Right atrium auricular region (tissue), 2 donors: ENCODE results near the gene FLNA. TPM values are rescaled to one million over a fixed set of nuclear protein-coding genes. Genes with fewer than 3 reads are reported as not detected.

Experiments
- DNase-seq: peaks from one replicate; pipeline ENCODE4 v3.0.0-alpha.2; 2019; ENCODE audit warnings: low spot score
- H3K27ac ChIP-seq, 2 donors: fragments of 200-600 bp; sonication (generic); 1 replicate in 1 of 2; 2 replicates in 1 of 2; pipeline ENCODE4 v1.5.1; 2016 to 2019
- H3K27me3 ChIP-seq, 2 donors: fragments of 200-600 bp; sonication (generic); one replicate each; pipeline versions ENCODE4 v1.5.1 to v1.6.0; 2017 to 2019
- H3K36me3 ChIP-seq: fragments of 200-600 bp; sonication (generic); one replicate; pipeline ENCODE4 v1.5.1; 2016
- H3K4me1 ChIP-seq, 2 donors: fragments of 200-600 bp; sonication (generic); one replicate each; pipeline versions ENCODE4 v1.5.1 to v1.6.0; 2017 to 2019
- H3K4me3 ChIP-seq, 2 donors: fragments of 200-600 bp; sonication (generic); 1 replicate in 1 of 2; 2 replicates in 1 of 2; pipeline ENCODE4 v1.5.1; 2017 to 2019; ENCODE audit warnings: mild to moderate bottlenecking in 1 of 2, moderate library complexity in 1 of 2
- H3K9me3 ChIP-seq, 2 donors: fragments of 200-600 bp; sonication (generic); one replicate each; pipeline ENCODE4 v1.5.1; 2019
- total RNA-seq, 2 donors: library from RNA; depleted of rRNA; stranded (reverse); fragments of >200 nt; gene quantifications; one replicate each; pipeline ENCODE4 v1.1.0, GENCODE V29; 2016
- TF ChIP-seq, protein P1 (sequence below), 2 donors: fragments of 200-600 bp; sonication (generic); IDR thresholded peaks; one replicate each; pipeline ENCODE4 v1.5.1; 2019; ENCODE audit warnings: antibody characterized with exemption in 2 of 2

Gene FLNA
- total RNA-seq, 2 donors from 2014 or later: 263 to 419 TPM

DNA sequence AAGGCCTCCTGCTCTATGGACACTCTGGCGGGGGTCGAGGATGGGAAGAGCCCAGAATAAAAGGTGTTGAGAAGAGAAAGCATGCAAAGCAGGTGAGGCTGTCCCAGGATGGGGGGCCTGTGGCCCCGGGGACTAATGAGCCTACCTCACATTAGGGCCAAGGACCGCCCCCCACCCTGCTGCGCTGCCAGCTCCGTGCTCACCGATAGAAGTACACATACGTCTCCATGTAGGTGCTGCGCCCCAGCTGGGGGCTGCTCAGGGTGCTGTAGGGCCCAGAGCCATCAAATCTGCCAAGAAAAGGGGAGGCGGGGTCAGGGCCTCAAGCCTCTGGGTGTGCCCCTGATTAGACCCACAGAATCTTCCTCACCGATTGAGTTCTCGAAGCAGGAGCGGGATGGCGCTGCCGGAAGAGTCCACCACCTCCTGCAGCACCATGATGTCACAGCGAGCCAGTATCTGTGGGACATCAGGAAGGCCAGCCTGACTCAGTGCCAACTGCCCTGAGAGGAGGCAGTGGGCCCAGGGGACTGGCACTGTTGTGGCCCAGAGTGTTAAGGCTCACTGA lies 30.3 kb upstream of the FLNA start:
- TF ChIP-seq, protein P1, sequence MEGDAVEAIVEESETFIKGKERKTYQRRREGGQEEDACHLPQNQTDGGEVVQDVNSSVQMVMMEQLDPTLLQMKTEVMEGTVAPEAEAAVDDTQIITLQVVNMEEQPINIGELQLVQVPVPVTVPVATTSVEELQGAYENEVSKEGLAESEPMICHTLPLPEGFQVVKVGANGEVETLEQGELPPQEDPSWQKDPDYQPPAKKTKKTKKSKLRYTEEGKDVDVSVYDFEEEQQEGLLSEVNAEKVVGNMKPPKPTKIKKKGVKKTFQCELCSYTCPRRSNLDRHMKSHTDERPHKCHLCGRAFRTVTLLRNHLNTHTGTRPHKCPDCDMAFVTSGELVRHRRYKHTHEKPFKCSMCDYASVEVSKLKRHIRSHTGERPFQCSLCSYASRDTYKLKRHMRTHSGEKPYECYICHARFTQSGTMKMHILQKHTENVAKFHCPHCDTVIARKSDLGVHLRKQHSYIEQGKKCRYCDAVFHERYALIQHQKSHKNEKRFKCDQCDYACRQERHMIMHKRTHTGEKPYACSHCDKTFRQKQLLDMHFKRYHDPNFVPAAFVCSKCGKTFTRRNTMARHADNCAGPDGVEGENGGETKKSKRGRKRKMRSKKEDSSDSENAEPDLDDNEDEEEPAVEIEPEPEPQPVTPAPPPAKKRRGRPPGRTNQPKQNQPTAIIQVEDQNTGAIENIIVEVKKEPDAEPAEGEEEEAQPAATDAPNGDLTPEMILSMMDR (IDR thresholded peaks at IDR 0.05): no peak
- Histone ChIP-seq H3K4me3 (no peak overlapping the region), H3K27ac (no peak overlapping the region), H3K36me3 (peaks cover 19% of the 10 kb centered on the region), H3K27me3 (no peaks in the 10 kb centered on the region), H3K4me1 (peaks cover 0 to 12% of the 10 kb centered on the region in 2 donors), H3K9me3 (no peaks in the 10 kb centered on the region)
- DNase-seq: no peak

DNA sequence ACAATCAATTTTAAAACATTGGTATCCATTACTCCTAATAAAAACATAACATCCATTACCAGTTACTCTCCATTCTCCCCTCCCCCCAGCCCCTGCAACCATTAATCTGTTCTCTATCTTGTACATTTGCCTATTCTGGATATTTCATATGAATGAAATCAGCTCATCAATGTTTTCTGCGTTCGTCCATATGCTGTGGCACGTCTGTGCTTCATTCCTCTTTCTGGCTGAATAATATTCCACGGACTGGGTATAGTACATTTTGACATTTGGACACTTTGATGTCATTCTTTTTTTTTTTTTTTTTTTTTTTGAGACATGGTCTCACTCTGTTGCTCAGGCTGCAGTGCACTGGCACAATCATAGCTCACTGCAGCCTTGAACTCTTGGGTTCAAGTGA lies 29.4 kb upstream of the FLNA start:
- Histone ChIP-seq H3K27me3 (no peaks in the 10 kb centered on the region), H3K27ac (no peak overlapping the region), H3K9me3 (no peaks in the 10 kb centered on the region), H3K4me3 (no peak overlapping the region), H3K36me3 (peaks cover 27% of the 10 kb centered on the region), H3K4me1 (peaks cover 0 to 14% of the 10 kb centered on the region in 2 donors)
- TF ChIP-seq, protein P1 (IDR thresholded peaks at IDR 0.05): no peak
- DNase-seq: no peak

DNA sequence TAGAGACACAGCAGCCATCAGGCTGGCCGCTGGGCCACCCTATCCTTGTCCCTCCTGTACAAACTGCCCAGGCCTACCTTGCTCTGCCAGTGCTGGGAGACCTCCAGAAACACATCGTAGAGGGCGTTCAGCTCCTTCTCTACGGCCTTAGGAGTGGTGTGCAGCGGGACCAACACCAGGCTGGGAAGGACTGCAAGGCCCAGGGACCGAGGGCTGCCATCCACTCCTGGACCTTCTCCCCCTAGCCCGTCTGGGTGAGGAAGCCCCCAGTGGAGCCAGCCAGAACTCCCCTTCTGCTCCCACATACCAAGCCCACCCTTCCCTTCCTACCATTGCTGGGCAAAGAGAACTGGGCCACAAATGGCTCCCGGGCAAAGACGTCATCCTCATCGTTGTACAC lies 28.8 kb upstream of the FLNA start:
- Histone ChIP-seq H3K27me3 (no peaks in the 10 kb centered on the region), H3K4me3 (no peak overlapping the region), H3K9me3 (no peaks in the 10 kb centered on the region), H3K27ac (no peak overlapping the region), H3K4me1 (peaks cover 0 to 14% of the 10 kb centered on the region in 2 donors), H3K36me3 (peaks cover 27% of the 10 kb centered on the region)
- TF ChIP-seq, protein P1 (IDR thresholded peaks at IDR 0.05): no peak
- DNase-seq: no peak

DNA sequence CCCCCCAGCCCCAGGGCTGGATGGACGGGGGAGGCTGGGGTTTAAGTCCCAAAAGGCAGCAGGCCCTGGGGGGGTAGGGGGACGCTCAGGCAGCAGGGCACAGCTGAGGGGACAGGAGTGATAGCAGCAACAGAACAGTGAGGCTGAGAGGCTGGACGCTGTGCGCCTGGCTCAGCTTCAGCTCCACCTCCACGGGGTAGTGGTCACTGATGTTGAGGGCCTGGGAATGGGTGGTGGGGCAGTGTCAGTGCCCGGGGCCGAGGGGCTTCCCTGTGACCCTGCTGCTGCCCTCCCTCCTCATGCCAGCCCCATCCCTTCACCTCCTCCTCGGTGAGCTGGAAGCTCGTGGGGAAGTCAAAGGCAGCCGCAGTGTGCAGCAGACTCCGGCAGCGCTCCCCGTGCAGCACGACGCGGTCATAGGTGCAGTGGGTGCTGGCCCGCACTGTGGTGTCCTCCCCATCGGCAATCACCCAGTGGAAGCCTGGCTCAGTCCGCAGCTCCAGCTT lies 28.2 kb upstream of the FLNA start:
- Histone ChIP-seq H3K36me3 (peaks cover 27% of the 10 kb centered on the region), H3K27ac (no peak overlapping the region), H3K4me3 (no peak overlapping the region), H3K27me3 (no peaks in the 10 kb centered on the region), H3K4me1 (peaks cover 0 to 14% of the 10 kb centered on the region in 2 donors), H3K9me3 (no peaks in the 10 kb centered on the region)
- TF ChIP-seq, protein P1 (IDR thresholded peaks at IDR 0.05): no peak
- DNase-seq: no peak

DNA sequence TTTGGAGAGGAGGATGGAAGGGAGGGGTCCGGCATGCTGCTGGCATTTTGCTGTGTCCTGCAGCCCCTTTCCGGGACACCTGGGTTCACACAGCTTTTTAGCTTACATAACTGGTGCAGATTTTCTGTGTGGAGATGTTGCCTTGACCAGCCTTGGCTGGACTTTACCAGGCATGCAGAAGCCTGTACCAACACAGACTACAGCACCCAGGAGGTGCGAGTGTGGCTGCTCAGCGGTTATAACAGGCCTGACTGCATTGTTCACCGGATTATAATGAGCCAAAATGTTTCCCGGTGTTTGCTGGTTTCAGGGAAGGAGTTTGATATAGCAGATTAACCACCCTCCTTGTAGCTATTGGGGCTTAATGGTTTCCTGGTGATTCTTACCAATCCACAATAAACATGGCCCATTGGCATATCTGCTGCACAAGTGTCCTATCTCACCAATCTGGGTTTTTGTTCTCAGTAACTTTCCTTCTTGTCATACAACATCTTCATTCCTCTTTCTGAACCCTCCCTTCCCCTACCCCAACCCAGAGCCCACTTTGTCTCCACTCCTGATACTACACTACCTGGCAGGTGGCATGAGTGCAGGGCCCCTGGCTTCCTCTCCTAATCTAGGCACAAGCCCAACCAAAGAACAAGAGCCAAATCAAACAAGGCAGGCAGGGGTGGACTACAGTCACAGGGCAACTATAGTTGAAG lies 27.6 kb upstream of the FLNA start:
- H3K36me3 ChIP-seq: peaks cover 27% of the 10 kb centered on the region
- peaks cover 0 to 14% of the 10 kb centered on the region in 2 donors for H3K4me1 ChIP-seq
- TF ChIP-seq, protein P1 (IDR thresholded peaks at IDR 0.05): no peak
- H3K9me3 ChIP-seq: no peaks in the 10 kb centered on the region
- H3K27me3 ChIP-seq: no peaks in the 10 kb centered on the region
- no peak overlapping the region for H3K27ac ChIP-seq
- H3K4me3 ChIP-seq: no peak overlapping the region
- DNase-seq: no peak
